NCI-H1048 (cell line): ENCODE data around the gene ATP5F1B.
A peak's percentile ranks its signal among the peaks of the same experiment; 100 is the strongest.
"Not testable (repeated sequence)": the region's sequence is repeated elsewhere in the genome, so short reads cannot be mapped to it uniquely, and the experiment has no call there.

Source experiments
- DNase-seq: peaks from one replicate; lab custom pipeline; 2025; lab: John Stamatoyannopoulos, UW

The ATP5F1B gene

GRCh38 chr12:56648023-56648422 lies 2.2 kb upstream of the ATP5F1B start:
- not testable (repeated sequence) for DNase-seq

DNA sequence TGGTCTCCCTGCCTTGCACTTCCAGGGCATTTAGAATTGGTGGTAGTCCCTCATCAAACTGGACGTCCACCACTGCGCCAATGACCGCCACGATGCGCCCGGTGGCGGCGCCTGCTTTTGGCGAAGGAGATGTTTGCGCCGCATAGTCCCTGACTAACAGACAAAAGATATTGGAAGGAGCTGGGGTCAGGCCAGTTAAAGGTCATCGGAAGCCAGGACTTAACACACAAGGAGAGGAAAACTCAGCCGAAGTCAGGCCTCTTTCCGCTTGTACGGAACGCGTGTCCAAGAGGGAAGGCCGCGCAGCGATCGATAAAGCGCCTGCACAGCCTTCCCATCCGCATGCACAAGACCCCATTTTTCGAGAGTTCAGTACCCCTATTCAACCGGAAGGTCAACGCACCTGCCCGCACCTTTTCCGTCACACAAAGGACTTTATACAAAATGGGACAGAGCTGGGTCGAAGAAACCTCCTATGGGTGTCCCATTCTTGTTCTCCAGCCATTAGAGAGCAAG lies 525 bp downstream of the ATP5F1B start:
- no peak for DNase-seq

- DNase-seq: no peak
Measured at GRCh38 chr12:56644654-56645053, 1.1 kb downstream of the ATP5F1B start.

GRCh38 chr12:56641219-56641618 lies 4.6 kb downstream of the ATP5F1B start:
- no peak for DNase-seq

- DNase-seq: no peak
Measured at GRCh38 chr12:56637621-56638020, 8.2 kb downstream of the ATP5F1B start.

- peak; percentile 98 for DNase-seq
Measured at GRCh38 chr12:56636675-56637540, 8.9 kb downstream of the ATP5F1B start.

DNA sequence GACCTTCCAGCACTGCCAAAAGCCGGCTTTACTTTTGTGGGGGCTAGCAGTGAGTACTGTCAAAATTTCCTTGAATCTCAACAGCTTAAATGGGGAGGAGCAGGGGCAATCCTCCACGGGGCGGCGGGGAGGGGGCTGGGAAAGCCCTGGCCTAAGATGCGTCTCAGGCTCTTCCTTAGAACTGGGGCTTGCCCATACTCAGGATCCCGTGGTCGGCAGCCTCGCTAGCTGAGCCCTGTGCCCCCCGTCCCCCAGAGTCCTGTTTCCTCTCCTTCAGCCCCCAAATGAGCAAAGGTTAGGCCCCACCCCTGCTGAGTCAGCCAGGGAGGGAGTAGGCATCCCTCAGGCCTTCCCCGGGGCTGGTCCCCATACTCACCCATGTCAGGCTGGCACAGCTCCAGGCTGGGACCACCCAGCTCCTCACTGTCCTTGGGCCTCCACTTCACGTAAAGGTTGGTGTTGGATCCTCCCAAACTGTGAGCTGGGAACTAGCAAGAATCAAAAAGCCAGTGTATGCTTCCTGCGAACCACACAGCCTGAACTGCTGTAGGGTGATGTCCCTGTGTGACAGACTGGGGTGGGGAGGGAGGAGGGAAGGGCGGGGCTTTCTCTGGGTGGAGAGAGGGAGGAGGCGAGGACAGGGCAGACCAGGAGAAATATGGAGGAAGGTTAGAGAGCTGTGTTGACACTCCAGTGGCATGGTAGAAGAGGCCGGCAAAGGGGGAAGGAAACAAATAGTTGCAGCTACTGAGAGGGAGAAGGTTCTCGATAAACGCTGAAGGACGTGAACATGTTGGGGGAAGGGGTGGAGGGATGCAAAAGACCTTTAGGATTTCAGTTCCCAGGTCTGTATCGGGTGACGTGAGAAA lies 9.7 kb downstream of the ATP5F1B start:
- DNase-seq: peak; percentile 47

DNA sequence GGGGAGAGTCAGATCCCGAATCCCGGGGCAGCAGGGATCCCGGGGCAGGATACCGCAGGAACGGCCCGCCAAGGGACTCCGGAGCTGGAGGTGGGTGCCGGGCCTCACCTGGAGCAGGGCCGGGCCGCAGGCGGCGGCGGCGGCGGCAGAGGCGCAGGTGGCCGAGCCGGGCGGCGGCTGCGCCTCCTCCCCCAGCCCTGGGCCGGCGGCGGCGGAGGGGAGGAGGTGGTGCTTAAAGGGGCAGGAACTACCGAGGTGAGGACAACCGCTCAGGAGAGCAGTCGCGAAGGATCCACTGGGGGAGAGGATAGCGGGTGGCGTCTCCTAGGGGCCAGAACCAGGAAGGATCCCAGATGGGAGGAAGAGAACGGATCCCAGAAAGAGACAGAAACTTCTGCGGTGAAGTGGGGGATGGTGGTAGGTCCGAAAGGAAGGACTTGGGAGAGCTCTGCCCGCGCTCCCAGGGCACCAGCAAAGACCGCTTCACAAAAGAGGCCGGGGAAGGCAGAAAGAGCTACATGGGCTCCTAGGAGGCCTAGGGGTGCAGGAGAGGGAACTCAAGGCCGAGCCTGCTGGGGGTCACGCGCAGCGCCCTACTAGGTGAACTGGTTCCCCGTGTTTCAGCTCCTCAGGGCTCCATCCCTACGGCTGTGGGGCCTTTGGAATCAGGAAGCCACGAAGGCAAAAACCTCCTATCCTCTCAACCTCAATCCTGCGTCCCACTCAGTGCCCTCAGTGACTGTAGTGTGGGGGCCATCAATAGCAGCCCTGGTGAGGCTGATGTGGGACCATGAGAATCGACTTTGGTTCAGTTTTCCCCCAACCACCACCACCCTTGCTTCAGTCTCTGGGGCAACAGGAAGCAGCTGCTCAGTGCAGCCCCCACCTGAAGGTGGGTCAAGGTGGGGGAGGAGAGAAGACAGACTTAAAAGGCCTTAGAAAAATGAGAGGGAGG lies 10.7 kb downstream of the ATP5F1B start:
- DNase-seq: peak; percentile 34

- DNase-seq: peak; percentile 48
Measured at GRCh38 chr12:56634242-56634836, 11.4 kb downstream of the ATP5F1B start.

- no peak for DNase-seq
Measured at GRCh38 chr12:56633468-56634241, 12.1 kb downstream of the ATP5F1B start.

GRCh38 chr12:56632701-56633467 lies 12.9 kb downstream of the ATP5F1B start:
- DNase-seq: no peak

DNA sequence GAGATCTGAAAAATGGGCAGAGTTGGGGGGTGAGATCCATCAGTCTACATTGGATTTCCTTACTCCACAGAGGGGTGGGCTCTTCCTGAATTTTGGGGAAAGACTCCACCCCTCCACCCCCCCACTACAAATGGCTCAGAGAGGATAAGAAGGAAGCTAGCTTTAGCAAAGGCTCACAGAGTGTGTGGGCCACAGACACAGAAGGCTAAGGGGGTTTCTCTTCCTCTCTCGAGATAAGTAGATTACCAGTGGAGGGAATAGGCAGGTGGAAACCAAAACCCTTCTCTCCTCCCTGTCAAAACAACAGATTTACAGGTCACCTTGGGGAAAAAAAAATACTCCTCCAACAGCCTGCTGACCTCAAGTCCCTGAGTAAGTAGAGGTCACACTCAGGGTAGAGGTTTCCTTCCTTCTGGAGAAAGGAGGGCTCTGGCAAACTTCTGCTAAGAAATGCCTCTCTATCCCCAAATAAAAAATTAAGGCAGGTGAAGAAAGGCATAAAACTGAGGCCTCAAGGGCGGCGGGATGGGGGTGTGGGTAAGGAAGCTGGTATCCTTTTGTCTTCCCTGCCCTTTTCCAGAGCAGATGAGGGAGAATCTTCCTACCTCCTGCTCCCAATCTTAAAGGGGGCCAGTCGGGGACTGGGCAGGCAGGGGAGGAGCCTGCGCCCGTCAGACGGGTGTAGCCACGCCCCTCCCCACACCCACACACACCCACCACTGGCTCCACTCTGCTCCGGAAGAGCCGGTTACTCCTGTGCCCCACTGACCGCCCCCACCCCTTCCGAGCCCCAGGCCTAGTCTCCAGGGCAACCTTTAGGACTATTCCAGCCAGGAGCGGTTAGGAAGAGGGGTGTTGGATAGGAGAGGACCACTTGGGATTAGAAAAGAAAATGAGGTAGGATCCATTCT lies 13.7 kb downstream of the ATP5F1B start:
- DNase-seq: no peak

- DNase-seq: peak; percentile 39
Measured at GRCh38 chr12:56630180-56630632, 15.6 kb downstream of the ATP5F1B start, which contains the start of gene BAZ2A. TSS of gene BAZ2A (minus strand) at chr12:56630326. CDS start at chr12:56617530, 12,796 bp downstream.

GRCh38 chr12:56629459-56630179 lies 16.2 kb downstream of the ATP5F1B start:
- no peak for DNase-seq

DNA sequence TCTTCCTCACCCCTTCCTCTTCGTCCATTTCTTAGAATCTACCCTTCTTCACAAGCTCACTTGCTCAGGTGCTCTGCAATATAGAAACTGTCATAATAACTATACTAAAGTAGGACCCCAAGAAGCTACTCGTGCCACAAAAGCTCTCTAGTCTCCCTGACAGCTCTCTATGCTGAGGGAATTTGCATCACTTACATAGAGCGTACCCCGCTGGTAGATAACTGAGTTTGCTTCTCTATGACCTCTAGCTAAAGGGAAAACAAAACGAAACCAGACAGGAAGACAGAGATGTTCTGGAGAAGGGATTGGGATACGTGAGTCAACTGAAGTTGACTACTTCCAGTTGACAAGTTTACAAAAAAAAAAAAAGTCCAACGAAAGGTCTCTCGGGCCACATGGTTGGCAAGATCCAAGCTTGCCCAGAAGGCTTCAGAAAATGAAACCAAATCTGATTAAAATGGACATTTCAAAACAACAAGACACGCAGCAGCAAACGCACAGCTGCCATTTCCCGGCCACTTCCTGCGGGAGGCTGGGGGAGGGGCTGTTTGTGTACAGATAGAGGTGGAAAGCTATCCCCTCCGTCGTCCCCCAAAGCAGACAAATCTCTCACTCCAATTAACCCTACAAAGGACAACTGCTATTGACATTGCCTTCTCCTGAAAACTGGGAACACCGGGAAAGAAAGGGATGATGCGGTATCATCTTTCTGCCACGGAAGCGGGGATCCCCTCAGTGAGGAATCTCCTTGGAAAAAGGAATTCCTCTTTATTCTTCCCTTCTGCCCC lies 16.9 kb downstream of the ATP5F1B start:
- DNase-seq: no peak

DNA sequence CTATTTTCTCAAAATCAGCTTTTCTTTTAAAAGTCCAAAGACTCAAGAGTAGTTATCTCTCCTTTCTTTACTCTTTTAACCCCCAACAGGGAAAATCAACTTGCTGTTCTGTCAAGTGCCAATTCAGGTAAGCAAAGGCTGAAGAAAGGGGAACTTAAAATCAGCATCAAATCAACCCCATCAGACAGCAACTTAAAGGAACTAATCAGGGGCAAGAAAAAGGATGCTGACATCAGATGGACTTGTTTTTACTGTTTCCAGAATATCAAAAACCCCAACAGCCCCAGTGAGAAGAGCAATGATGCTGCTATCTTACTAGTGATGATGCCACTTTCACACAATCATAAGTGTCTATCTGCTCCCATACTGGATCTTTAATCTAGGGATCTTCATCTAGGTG lies 19.1 kb downstream of the ATP5F1B start:
- DNase-seq: no peak

GRCh38 chr12:56622535-56622934 lies 23.2 kb downstream of the ATP5F1B start:
- no peak for DNase-seq
